Measurements from ENCODE around the gene PARD3. TPM values are rescaled to one million over a fixed set of nuclear protein-coding genes. Genes with fewer than 3 reads are reported as not detected.

The PARD3 gene
- total and polyA plus RNA-seq, 2 donors (not counting 1 experiment from before 2014, with no cell fraction given) = 24.0 to 46.4 TPM

DNA sequence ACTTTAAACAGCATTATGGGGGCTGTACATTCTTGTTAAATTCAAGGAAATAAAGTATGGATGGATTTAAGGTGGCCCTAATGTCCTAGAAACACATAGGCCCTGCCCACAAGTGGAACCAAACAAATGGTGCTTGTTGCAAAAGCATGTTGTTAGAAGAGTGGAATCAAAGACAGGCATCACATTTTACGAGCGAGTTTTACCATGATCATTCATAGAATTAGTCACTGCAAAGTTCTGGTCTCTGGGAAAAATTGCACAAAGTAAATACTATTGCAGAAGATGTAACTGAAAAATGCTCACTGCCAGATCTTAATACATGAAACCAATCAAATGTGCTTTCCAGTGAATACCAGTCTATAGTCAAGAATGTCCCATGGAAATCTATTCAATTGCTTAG lies 677.1 kb downstream of the PARD3 start:
- H2AFZ ChIP-seq (ENCODE audit: low read length) = no peak overlapping the region

GRCh38 chr10:34137201-34137600 lies 677.9 kb downstream of the PARD3 start:
- Histone ChIP-seq H3K4me3 (replicated peaks in 1 of 4; ENCODE audit: control extremely low read depth in 1 of 4, insufficient read depth in 1 of 4, low read depth in 3 of 4, low read length in 4 of 4) (no peak overlapping the region), H3K4me2 (ENCODE audit: extremely low read depth, insufficient read depth, low read length) (no peak overlapping the region), H2AFZ (ENCODE audit: low read length) (no peak overlapping the region), H3K27me3 (ENCODE audit: control insufficient read depth, insufficient read depth, low read length) (no peaks in the 10 kb centered on the region), H3K79me2 (ENCODE audit: control insufficient read depth, insufficient read depth, low read length) (no peaks in the 10 kb centered on the region), H4K20me1 (ENCODE audit: control insufficient read depth, extremely low read depth, insufficient read depth, low read length) (no peaks in the 10 kb centered on the region), H3K36me3 (ENCODE audit: control insufficient read depth, insufficient read depth, low read length) (no peaks in the 10 kb centered on the region), H3K9me3 (ENCODE audit: control insufficient read depth, insufficient read depth, low read depth, low read length) (no peaks in the 10 kb centered on the region), H3K4me1 (ENCODE audit: control insufficient read depth, extremely low read depth, insufficient read depth, low read length) (no peaks in the 10 kb centered on the region), H3K9ac (ENCODE audit: insufficient read depth, low read length) (no peak overlapping the region), H3K27ac (ENCODE audit: insufficient read depth, low read length) (no peak overlapping the region)
- no peak for TF ChIP-seq EZH2 (IDR thresholded peaks at IDR 0.05; ENCODE audit: low read length, missing control alignments)
- no peak for TF ChIP-seq CTCF (conservative IDR thresholded peaks at IDR 0.05 in 1 of 2, IDR thresholded peaks at IDR 0.05 in 1 of 2; ENCODE audit: low read depth in 1 of 2, low read length in 2 of 2)
- no peak for DNase-seq (ENCODE audit: low read depth in 2 of 2)

More for the DNA sequence above, 677.1 kb downstream of the PARD3 start:
- Histone ChIP-seq H3K27ac (ENCODE audit: insufficient read depth, low read length) (no peak overlapping the region), H3K9ac (ENCODE audit: insufficient read depth, low read length) (no peak overlapping the region), H3K27me3 (ENCODE audit: control insufficient read depth, insufficient read depth, low read length) (no peaks in the 10 kb centered on the region), H3K36me3 (ENCODE audit: control insufficient read depth, insufficient read depth, low read length) (no peaks in the 10 kb centered on the region), H3K79me2 (ENCODE audit: control insufficient read depth, insufficient read depth, low read length) (no peaks in the 10 kb centered on the region), H3K4me3 (replicated peaks in 1 of 4; ENCODE audit: control extremely low read depth in 1 of 4, insufficient read depth in 1 of 4, low read depth in 3 of 4, low read length in 4 of 4) (no peak overlapping the region), H3K4me1 (ENCODE audit: control insufficient read depth, extremely low read depth, insufficient read depth, low read length) (no peaks in the 10 kb centered on the region), H3K9me3 (ENCODE audit: control insufficient read depth, insufficient read depth, low read depth, low read length) (no peaks in the 10 kb centered on the region), H4K20me1 (ENCODE audit: control insufficient read depth, extremely low read depth, insufficient read depth, low read length) (no peaks in the 10 kb centered on the region), H3K4me2 (ENCODE audit: extremely low read depth, insufficient read depth, low read length) (no peak overlapping the region)
- no peak for DNase-seq (ENCODE audit: low read depth in 2 of 2)
- TF ChIP-seq EZH2 (IDR thresholded peaks at IDR 0.05; ENCODE audit: low read length, missing control alignments) = no peak
- no peak for TF ChIP-seq CTCF (conservative IDR thresholded peaks at IDR 0.05 in 1 of 2, IDR thresholded peaks at IDR 0.05 in 1 of 2; ENCODE audit: low read depth in 1 of 2, low read length in 2 of 2)

DNA sequence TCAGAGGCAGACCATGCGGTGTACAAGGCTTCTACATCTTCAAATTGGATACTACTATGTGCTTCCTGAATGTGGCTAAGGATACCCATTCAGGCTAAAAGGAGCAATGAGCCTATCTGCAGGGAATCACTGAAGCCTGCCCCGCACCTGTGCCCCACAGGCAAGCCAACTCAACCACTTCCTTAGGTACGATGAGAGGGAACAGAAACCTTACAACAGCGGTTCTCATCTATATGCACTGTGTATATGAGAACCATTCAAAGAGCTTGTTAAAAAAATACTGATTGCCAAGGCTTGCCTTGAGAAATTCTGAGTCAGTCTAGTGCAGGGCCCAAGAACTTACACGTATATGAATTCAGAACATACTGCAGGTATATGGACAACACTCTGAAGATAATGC lies 679.6 kb downstream of the PARD3 start:
- H3K27me3 ChIP-seq (ENCODE audit: control insufficient read depth, insufficient read depth, low read length) = no peaks in the 10 kb centered on the region
- no peak overlapping the region for H3K9ac ChIP-seq (ENCODE audit: insufficient read depth, low read length)
- no peaks in the 10 kb centered on the region for H3K36me3 ChIP-seq (ENCODE audit: control insufficient read depth, insufficient read depth, low read length)
- H3K4me3 ChIP-seq (replicated peaks in 1 of 4; ENCODE audit: control extremely low read depth in 1 of 4, insufficient read depth in 1 of 4, low read depth in 3 of 4, low read length in 4 of 4) = no peak overlapping the region
- H3K27ac ChIP-seq (ENCODE audit: insufficient read depth, low read length) = no peak overlapping the region
- H3K9me3 ChIP-seq (ENCODE audit: control insufficient read depth, insufficient read depth, low read depth, low read length) = no peaks in the 10 kb centered on the region
- H3K4me1 ChIP-seq (ENCODE audit: control insufficient read depth, extremely low read depth, insufficient read depth, low read length) = no peaks in the 10 kb centered on the region
- H3K4me2 ChIP-seq (ENCODE audit: extremely low read depth, insufficient read depth, low read length) = no peak overlapping the region
- no peak for TF ChIP-seq CTCF (conservative IDR thresholded peaks at IDR 0.05 in 1 of 2, IDR thresholded peaks at IDR 0.05 in 1 of 2; ENCODE audit: low read depth in 1 of 2, low read length in 2 of 2)
- TF ChIP-seq EZH2 (IDR thresholded peaks at IDR 0.05; ENCODE audit: low read length, missing control alignments) = no peak
- no peaks in the 10 kb centered on the region for H3K79me2 ChIP-seq (ENCODE audit: control insufficient read depth, insufficient read depth, low read length)
- H4K20me1 ChIP-seq (ENCODE audit: control insufficient read depth, extremely low read depth, insufficient read depth, low read length) = no peaks in the 10 kb centered on the region
- H2AFZ ChIP-seq (ENCODE audit: low read length) = no peak overlapping the region
- DNase-seq (ENCODE audit: low read depth in 2 of 2) = no peak

Data from fibroblast of lung (primary cell).